Fibroblast of skin of left biceps (primary cell): Measurements from ENCODE around the gene MYH1.

ENCODE experiments used
- DNase-seq, 2 experiments: peaks; one replicate each; pipeline ENCODE4 v3.0.0-alpha.2; 2013; ENCODE audit warnings: low read depth in 2 of 2

The MYH1 gene

GRCh38 chr17:10482252-10482651, 36.1 kb downstream of the MYH1 start:
- no peak for DNase-seq

GRCh38 chr17:10477701-10478100, 40.6 kb downstream of the MYH1 start:
- DNase-seq = no peak

GRCh38 chr17:10474536-10474935, 43.8 kb downstream of the MYH1 start:
- no peak for DNase-seq

GRCh38 chr17:10471858-10472257, 46.5 kb downstream of the MYH1 start:
- no peak for DNase-seq

- DNase-seq = no peak
Observed at GRCh38 chr17:10469459-10469858, 48.9 kb downstream of the MYH1 start, which contains the start of gene MYH4. MYH4 (minus strand) TSS chr17:10469559; CDS start chr17:10466745, 2,814 bp downstream.

GRCh38 chr17:10463402-10463801, 54.9 kb downstream of the MYH1 start:
- no peak for DNase-seq

- DNase-seq = no peak
Observed at GRCh38 chr17:10460062-10460461, 58.3 kb downstream of the MYH1 start.

- DNase-seq = no peak
Observed at GRCh38 chr17:10458701-10459100, 59.6 kb downstream of the MYH1 start.

GRCh38 chr17:10457952-10458351, 60.4 kb downstream of the MYH1 start:
- DNase-seq = no peak

GRCh38 chr17:10447026-10447931, 71.1 kb downstream of the MYH1 start:
- DNase-seq = no peak
